ENCODE data around the gene TMEM209.
"Not testable (repeated sequence)": the region's sequence is repeated elsewhere in the genome, so short reads cannot be mapped to it uniquely, and the experiment has no call there.

TMEM209 gene

GRCh38 chr7:130174237-130174959 is 30.8 kb downstream of the TMEM209 start:
- DNase-seq (ENCODE audit: low read depth in 2 of 2, low spot score in 1 of 2), result no peak

GRCh38 chr7:130162196-130162595 is 43.0 kb downstream of the TMEM209 start:
- no peak for DNase-seq (ENCODE audit: low read depth in 2 of 2, low spot score in 1 of 2)

DNA sequence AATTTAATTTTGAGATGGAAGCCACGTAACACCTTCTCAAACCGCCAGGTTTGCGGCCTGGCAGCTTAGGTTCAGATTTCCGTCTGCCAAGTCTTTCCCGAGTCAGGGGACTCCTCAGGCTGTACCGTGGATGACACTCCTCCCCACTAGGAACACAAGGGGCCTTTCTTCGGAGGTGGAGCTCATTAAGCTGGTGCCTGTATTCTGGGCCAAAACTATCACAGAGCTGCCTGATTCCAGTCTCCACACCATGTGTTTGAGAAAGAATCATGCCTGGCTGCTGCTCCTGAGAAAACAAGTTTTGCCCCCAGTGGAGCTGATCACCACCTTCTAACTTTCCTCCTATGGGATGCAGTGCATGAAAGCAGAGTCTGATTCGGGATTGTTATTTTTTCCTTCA is 44.8 kb downstream of the TMEM209 start:
- DNase-seq (ENCODE audit: low read depth in 2 of 2, low spot score in 1 of 2), result no peak

- no peak for DNase-seq (ENCODE audit: low read depth in 2 of 2, low spot score in 1 of 2)
Observed at GRCh38 chr7:130160023-130160422, 45.2 kb downstream of the TMEM209 start.

- no peak for DNase-seq (ENCODE audit: low read depth in 2 of 2, low spot score in 1 of 2)
Observed at GRCh38 chr7:130157700-130158099, 47.5 kb downstream of the TMEM209 start.

DNA sequence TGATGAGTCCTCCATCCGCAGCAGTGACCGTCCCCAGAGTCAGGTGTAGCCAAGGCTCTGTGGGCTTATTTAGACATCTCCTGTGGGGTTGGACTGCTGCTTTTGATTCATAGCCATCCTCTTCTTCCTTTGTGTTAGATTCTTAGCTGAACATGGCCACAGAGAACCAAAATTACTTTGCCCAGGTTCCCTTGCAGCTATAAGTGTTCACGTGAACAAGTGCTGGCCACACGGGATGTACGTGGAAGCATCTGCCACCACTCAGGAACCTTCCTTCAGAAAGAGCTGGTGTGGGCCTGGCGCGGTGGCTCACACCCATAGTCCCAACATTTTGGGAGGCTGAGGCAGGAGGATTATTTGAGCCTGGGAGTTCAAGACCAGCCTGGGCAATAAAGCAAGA is 49.1 kb downstream of the TMEM209 start:
- DNase-seq (ENCODE audit: low read depth in 2 of 2, low spot score in 1 of 2), result no peak

GRCh38 chr7:130154501-130155317 is 50.5 kb downstream of the TMEM209 start:
- DNase-seq (ENCODE audit: low read depth in 2 of 2, low spot score in 1 of 2), result no peak

GRCh38 chr7:130154131-130154500 is 51.1 kb downstream of the TMEM209 start:
- DNase-seq (ENCODE audit: low read depth in 2 of 2, low spot score in 1 of 2), result no peak

DNA sequence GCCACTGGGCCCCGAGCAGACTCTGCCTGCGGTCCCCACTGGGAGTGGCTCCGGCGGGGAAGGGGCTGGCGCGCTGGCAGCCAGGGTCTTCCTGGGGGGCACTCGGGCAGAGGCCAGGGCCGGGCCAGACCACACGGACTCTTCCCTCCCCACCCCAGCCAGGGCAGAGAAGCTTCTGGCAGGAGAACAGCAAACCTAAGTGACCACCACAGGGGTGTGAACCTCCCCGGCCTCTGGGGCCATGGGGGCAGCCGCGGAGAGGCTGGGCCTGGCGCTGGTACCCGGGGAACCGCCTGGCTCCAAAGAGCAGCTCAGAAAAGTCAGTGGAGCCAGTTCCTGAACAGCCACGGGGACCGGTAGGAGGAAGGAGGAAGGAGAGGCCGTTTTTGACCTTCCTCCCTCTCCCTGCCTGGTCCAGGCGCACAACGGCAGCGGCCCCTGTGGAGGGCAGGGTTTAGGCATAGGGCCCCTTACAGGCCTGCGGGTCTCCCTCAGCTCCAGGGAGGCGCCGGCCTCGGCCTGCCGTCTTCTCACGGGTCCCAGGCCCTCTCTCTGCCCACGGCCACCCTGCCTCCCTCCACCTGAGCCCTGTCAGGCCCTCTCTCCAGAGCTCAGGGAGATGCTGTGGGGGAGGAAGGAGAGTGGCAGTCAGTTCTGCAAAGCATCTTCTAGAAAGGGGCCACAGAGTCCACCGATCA is 51.8 kb downstream of the TMEM209 start:
- no peak for DNase-seq (ENCODE audit: low read depth in 2 of 2, low spot score in 1 of 2)

DNA sequence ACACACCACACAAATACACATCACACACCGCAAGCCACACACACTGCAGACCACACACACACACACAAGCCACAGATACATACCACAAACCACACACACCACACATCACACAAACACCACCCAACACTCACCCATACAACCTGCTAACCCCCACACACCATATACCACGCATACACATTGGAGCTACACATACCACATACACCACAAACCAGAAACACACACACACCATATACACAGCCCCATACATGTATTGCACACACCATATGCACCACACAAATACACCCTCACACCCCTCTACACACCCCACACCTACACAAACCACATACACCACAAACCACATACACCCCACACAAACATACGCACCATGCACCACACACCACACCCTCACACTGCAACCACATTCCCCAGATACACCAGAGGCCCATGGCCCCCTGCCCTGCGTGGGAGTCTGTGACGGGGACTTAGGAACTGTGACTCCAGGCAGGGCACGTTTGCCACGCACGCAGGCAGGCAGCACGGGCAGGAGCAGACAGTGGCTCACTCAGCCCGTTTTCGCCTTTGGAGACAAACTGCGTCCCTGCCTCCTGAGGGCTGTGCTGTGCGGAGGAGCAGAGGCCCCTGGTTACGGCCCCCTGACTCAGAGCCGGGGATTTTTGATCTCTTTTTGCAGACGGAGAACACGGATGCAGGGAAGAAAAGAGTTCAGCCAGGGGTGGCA is 52.6 kb downstream of the TMEM209 start:
- DNase-seq (ENCODE audit: low read depth in 2 of 2, low spot score in 1 of 2), result no peak

GRCh38 chr7:130151591-130152492 is 53.4 kb downstream of the TMEM209 start:
- DNase-seq (ENCODE audit: low read depth in 2 of 2, low spot score in 1 of 2), result no peak

DNA sequence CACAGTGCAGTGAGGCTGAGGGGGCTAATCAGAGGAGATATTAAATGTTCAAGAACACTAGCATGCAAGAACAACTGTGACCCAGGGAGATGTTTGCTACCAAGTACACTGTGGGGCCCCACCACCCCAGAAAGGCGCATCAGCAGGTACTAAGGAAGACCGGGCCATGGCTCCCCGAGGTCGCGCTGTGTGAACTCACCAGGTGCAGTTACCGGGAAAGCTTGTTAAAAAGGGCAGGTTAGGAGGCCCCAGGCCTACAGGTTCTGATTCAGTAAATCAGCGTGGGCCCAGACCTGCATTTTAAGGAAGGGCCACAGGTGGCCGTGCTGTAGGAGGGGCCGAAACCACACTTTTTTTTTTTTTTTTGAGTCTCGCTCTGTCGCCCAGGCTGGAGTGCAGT is 54.6 kb downstream of the TMEM209 start:
- no peak for DNase-seq (ENCODE audit: low read depth in 2 of 2, low spot score in 1 of 2)

- no peak for DNase-seq (ENCODE audit: low read depth in 2 of 2, low spot score in 1 of 2)
Observed at GRCh38 chr7:130149281-130150139, 55.7 kb downstream of the TMEM209 start.

- DNase-seq (ENCODE audit: low read depth in 2 of 2, low spot score in 1 of 2), result no peak
Observed at GRCh38 chr7:130148561-130148960, 56.6 kb downstream of the TMEM209 start.

- DNase-seq (ENCODE audit: low read depth in 2 of 2, low spot score in 1 of 2), result no peak
Observed at GRCh38 chr7:130147710-130148325, 57.4 kb downstream of the TMEM209 start.

DNA sequence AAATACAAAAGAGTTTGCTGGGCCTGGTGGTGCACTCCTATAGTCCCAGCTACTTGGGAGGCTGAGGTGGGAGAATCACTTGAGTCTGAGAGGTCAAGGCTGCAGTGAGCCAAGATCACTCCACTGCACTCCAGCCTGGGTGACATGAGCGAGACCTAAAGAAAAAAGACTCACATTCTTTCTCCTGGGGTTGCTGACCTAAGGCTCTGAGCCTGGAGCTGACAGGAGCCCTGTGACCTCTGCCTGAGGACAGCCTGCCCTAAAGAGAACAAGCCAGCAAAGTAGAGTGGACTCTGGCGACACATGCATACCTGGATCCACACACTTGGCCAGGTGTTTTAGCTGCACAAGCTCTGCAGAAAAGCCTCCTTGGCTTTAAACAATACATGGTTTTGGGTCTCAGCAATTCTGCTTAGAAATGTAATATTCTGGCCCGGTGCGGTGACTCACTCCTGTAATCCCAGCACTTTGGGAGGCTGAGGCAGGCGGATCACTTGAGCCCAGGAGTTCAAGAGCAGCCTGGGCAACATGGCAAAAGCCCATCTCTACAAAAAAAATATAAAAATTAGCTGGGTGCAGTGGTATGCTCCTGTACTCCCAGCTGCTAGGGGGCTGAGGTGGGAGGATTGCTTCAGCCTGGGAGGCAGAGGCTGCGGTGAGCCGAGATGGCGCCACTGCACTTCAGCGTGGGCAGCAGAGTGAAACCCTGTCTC is 58.4 kb downstream of the TMEM209 start:
- DNase-seq (ENCODE audit: low read depth in 2 of 2, low spot score in 1 of 2), result no peak

DNA sequence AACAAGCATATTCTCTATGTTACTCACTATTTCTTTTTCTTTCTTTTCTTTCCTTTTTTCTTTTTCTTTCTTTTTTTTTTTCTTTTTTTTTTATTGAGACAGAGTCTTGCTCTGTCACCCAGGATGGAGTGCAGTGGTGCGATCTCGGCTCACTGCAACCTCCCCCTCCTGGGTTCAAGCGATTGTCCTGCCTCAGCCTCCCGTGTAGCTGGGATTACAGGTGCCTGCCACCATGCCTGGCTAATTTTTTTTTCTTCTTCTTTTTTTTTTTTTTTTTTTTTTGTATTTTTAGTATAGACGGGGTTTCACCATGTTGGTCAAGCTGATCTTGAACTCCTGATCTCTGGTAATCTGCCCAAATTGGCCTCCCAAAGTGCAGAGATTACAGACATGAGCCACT is 59.1 kb downstream of the TMEM209 start:
- DNase-seq (ENCODE audit: low read depth in 2 of 2, low spot score in 1 of 2), result not testable (repeated sequence)

- no peak for DNase-seq (ENCODE audit: low read depth in 2 of 2, low spot score in 1 of 2)
Observed at GRCh38 chr7:130145424-130146100, 59.6 kb downstream of the TMEM209 start.
